Measurements from ENCODE around the gene GNAQ.

Gene GNAQ

GRCh38 chr9:77945798-77946197, 85.8 kb downstream of the GNAQ start:
- DNase-seq (ENCODE audit: low read depth in 1 of 2, low spot score in 1 of 2), result no peak

- no peak for DNase-seq (ENCODE audit: low read depth in 1 of 2, low spot score in 1 of 2)
Measured at GRCh38 chr9:77944556-77945243, 86.9 kb downstream of the GNAQ start.

GRCh38 chr9:77943057-77943456, 88.6 kb downstream of the GNAQ start:
- no peak for DNase-seq (ENCODE audit: low read depth in 1 of 2, low spot score in 1 of 2)

- DNase-seq (ENCODE audit: low read depth in 1 of 2, low spot score in 1 of 2), result no peak
Measured at GRCh38 chr9:77939149-77939668, 92.4 kb downstream of the GNAQ start.

- no peak for DNase-seq (ENCODE audit: low read depth in 1 of 2, low spot score in 1 of 2)
Measured at GRCh38 chr9:77938163-77938562, 93.4 kb downstream of the GNAQ start.

GRCh38 chr9:77935974-77936373, 95.6 kb downstream of the GNAQ start:
- DNase-seq (ENCODE audit: low read depth in 1 of 2, low spot score in 1 of 2), result no peak

- DNase-seq (ENCODE audit: low read depth in 1 of 2, low spot score in 1 of 2), result no peak
Measured at GRCh38 chr9:77935211-77935610, 96.4 kb downstream of the GNAQ start.

GRCh38 chr9:77933976-77934375, 97.6 kb downstream of the GNAQ start:
- no peak for DNase-seq (ENCODE audit: low read depth in 1 of 2, low spot score in 1 of 2)

GRCh38 chr9:77933019-77933418, 98.6 kb downstream of the GNAQ start:
- no peak for DNase-seq (ENCODE audit: low read depth in 1 of 2, low spot score in 1 of 2)

GRCh38 chr9:77929942-77930341, 101.7 kb downstream of the GNAQ start:
- no peak for DNase-seq (ENCODE audit: low read depth in 1 of 2, low spot score in 1 of 2)

- no peak for DNase-seq (ENCODE audit: low read depth in 1 of 2, low spot score in 1 of 2)
Measured at GRCh38 chr9:77927265-77927664, 104.3 kb downstream of the GNAQ start.

- no peak for DNase-seq (ENCODE audit: low read depth in 1 of 2, low spot score in 1 of 2)
Measured at GRCh38 chr9:77926371-77926878, 105.2 kb downstream of the GNAQ start.

GRCh38 chr9:77922591-77922990, 109.0 kb downstream of the GNAQ start:
- DNase-seq (ENCODE audit: low read depth in 1 of 2, low spot score in 1 of 2), result no peak

GRCh38 chr9:77917800-77918199, 113.8 kb downstream of the GNAQ start:
- no peak for DNase-seq (ENCODE audit: low read depth in 1 of 2, low spot score in 1 of 2)

GRCh38 chr9:77916820-77917219, 114.8 kb downstream of the GNAQ start:
- DNase-seq (ENCODE audit: low read depth in 1 of 2, low spot score in 1 of 2), result no peak

GRCh38 chr9:77916410-77916819, 115.2 kb downstream of the GNAQ start:
- no peak for DNase-seq (ENCODE audit: low read depth in 1 of 2, low spot score in 1 of 2)

- DNase-seq (ENCODE audit: low read depth in 1 of 2, low spot score in 1 of 2), result no peak
Measured at GRCh38 chr9:77915744-77916143, 115.9 kb downstream of the GNAQ start.

- DNase-seq (ENCODE audit: low read depth in 1 of 2, low spot score in 1 of 2), result no peak
Measured at GRCh38 chr9:77912895-77913693, 118.5 kb downstream of the GNAQ start.

GRCh38 chr9:77911928-77912327, 119.7 kb downstream of the GNAQ start:
- DNase-seq (ENCODE audit: low read depth in 1 of 2, low spot score in 1 of 2), result no peak

GRCh38 chr9:77910194-77910621, 121.4 kb downstream of the GNAQ start:
- no peak for DNase-seq (ENCODE audit: low read depth in 1 of 2, low spot score in 1 of 2)

GRCh38 chr9:77909306-77909705, 122.3 kb downstream of the GNAQ start:
- no peak for DNase-seq (ENCODE audit: low read depth in 1 of 2, low spot score in 1 of 2)

- DNase-seq (ENCODE audit: low read depth in 1 of 2, low spot score in 1 of 2), result no peak
Measured at GRCh38 chr9:77908293-77908692, 123.3 kb downstream of the GNAQ start.
